Hepatocyte (in vitro differentiated cells): ENCODE measurements around the gene CCDC85C. TPM values are rescaled to one million over a fixed set of nuclear protein-coding genes. Genes with fewer than 3 reads are reported as not detected.

Source experiments
- DNase-seq: peaks from one replicate; pipeline ENCODE4 v3.0.0-alpha.2; 2016; ENCODE audit warnings: low spot score
- H2AFZ ChIP-seq: fragments of 200-600 bp; sonication (generic); 2 replicates; pipeline ENCODE4 v1.6.0; 2016; ENCODE audit warnings: antibody characterized with exemption, mild to moderate bottlenecking
- H3K27ac ChIP-seq: fragments of 200-600 bp; sonication (generic); 2 replicates; pipeline ENCODE4 v1.5.1; 2016; ENCODE audit warnings: mild to moderate bottlenecking
- H3K27me3 ChIP-seq: fragments of 200-600 bp; sonication (generic); 2 replicates; pipeline ENCODE4 v1.6.1; 2016
- H3K36me3 ChIP-seq: fragments of 200-600 bp; sonication (generic); replicated peaks from 2 replicates; pipeline ENCODE4 v1.5.1; 2016; ENCODE audit warnings: low read depth; ENCODE audit not compliant: insufficient read depth
- H3K4me1 ChIP-seq: fragments of 200-600 bp; sonication (generic); 2 replicates; pipeline ENCODE4 v1.5.1; 2016; ENCODE audit warnings: mild to moderate bottlenecking, moderate library complexity; ENCODE audit not compliant: insufficient read depth
- H3K4me2 ChIP-seq: fragments of 200-600 bp; sonication (generic); 2 replicates; pipeline ENCODE4 v1.6.0; 2016
- H3K4me3 ChIP-seq: fragments of 200-600 bp; sonication (generic); 2 replicates; pipeline ENCODE4 v1.5.1; 2016; ENCODE audit warnings: mild to moderate bottlenecking
- H3K79me2 ChIP-seq: fragments of 200-600 bp; sonication (generic); 2 replicates; pipeline ENCODE4 v1.6.0; 2017; ENCODE audit warnings: mild to moderate bottlenecking
- H3K9me2 ChIP-seq: fragments of 200-600 bp; sonication (generic); replicated peaks from 2 replicates; pipeline ENCODE4 v1.6.0; 2017; ENCODE audit warnings: mild to moderate bottlenecking; ENCODE audit not compliant: insufficient read depth
- H3K9me3 ChIP-seq: fragments of 200-600 bp; sonication (generic); 2 replicates; pipeline ENCODE4 v1.5.1; 2016; ENCODE audit warnings: low read depth, mild to moderate bottlenecking
- H4K20me1 ChIP-seq: fragments of 200-600 bp; sonication (generic); 2 replicates; pipeline ENCODE4 v1.6.0; 2016; ENCODE audit warnings: mild to moderate bottlenecking; ENCODE audit not compliant: insufficient read depth, poor library complexity, severe bottlenecking
- CTCF ChIP-seq: fragments of 200-600 bp; sonication (generic); IDR thresholded peaks from 2 replicates; pipeline ENCODE4 v1.5.1; 2016; ENCODE audit warnings: antibody characterized with exemption, mild to moderate bottlenecking; ENCODE audit not compliant: poor library complexity
- EZH2 ChIP-seq: fragments of 200-600 bp; sonication (generic); IDR thresholded peaks from 2 replicates; pipeline ENCODE4 v1.6.1; 2016; ENCODE audit warnings: antibody characterized with exemption, mild to moderate bottlenecking, borderline replicate concordance
- EZH2phosphoT487 ChIP-seq: fragments of 200-600 bp; sonication (generic); IDR thresholded peaks from one replicate; pipeline ENCODE4 v1.6.1; 2018; ENCODE audit warnings: antibody characterized with exemption, mild to moderate bottlenecking, low read depth, moderate library complexity; ENCODE audit not compliant: unreplicated experiment, severe bottlenecking
- WGBS: methylation state at CpG from one replicate; pipeline ENCODE4 v1.1.6; 2016; ENCODE audit warnings: low lambda C conversion rate; ENCODE audit errors: missing lambda C conversion rate; 5-methylcytosine and 5-hydroxymethylcytosine counted together
- polyA plus RNA-seq: library from polyadenylated mRNA; unstranded; fragments of >200 nt; fragmentation: Nextera tagmentation; extraction: Ambion mirVana; gene quantifications from 2 replicates; pipeline ENCODE4 v1.2.1, GENCODE V29; 2016
- total RNA-seq: library from RNA; depleted of rRNA; stranded (reverse); fragments of >200 nt; gene quantifications from 2 replicates; pipeline ENCODE4 v1.2.3, GENCODE V29; 2014

CCDC85C gene
- total and polyA plus RNA-seq, 2 experiments from 2014 or later, result 37.8 to 47.2 TPM

GRCh38 chr14:99466758-99467157 is 137.2 kb downstream of the CCDC85C start:
- Histone ChIP-seq H2AFZ (no peak overlapping the region), H3K4me3 (no peak overlapping the region), H3K4me1 (peaks cover 14% of the 10 kb centered on the region), H3K36me3 (no peaks in the 10 kb centered on the region), H3K9me2 (no peaks in the 10 kb centered on the region), H3K27me3 (no peaks in the 10 kb centered on the region), H3K9me3 (no peaks in the 10 kb centered on the region), H3K27ac (no peak overlapping the region), H3K4me2 (no peak overlapping the region), H4K20me1 (peaks cover 19% of the 10 kb centered on the region), H3K79me2 (peaks cover 86% of the 10 kb centered on the region)
- DNase-seq, result peak; percentile 29
- WGBS, result 61% methylated on average over 3 of the region's 3 CpGs
- no peak for TF ChIP-seq EZH2
- no peak for TF ChIP-seq CTCF
- TF ChIP-seq EZH2phosphoT487, result no peak

GRCh38 chr14:99465288-99465687 is 138.7 kb downstream of the CCDC85C start:
- H2AFZ ChIP-seq, result no peak overlapping the region
- peaks cover 71% of the 10 kb centered on the region for H3K79me2 ChIP-seq
- WGBS, result 95% methylated on average over 9 of the region's 9 CpGs
- H3K27ac ChIP-seq, result no peak overlapping the region
- H3K9me2 ChIP-seq, result no peaks in the 10 kb centered on the region
- no peak for DNase-seq
- no peaks in the 10 kb centered on the region for H3K9me3 ChIP-seq
- no peaks in the 10 kb centered on the region for H3K36me3 ChIP-seq
- peaks cover 13% of the 10 kb centered on the region for H4K20me1 ChIP-seq
- no peaks in the 10 kb centered on the region for H3K27me3 ChIP-seq
- H3K4me3 ChIP-seq, result no peak overlapping the region
- peaks cover 14% of the 10 kb centered on the region for H3K4me1 ChIP-seq
- TF ChIP-seq CTCF (no peak), EZH2 (no peak), EZH2phosphoT487 (no peak)
- no peak overlapping the region for H3K4me2 ChIP-seq

- H3K9me2 ChIP-seq, result no peaks in the 10 kb centered on the region
- H3K4me2 ChIP-seq, result no peak overlapping the region
- H3K9me3 ChIP-seq, result no peaks in the 10 kb centered on the region
- H4K20me1 ChIP-seq, result peaks cover 8% of the 10 kb centered on the region
- H3K27ac ChIP-seq, result no peak overlapping the region
- no peaks in the 10 kb centered on the region for H3K36me3 ChIP-seq
- no peak overlapping the region for H3K4me3 ChIP-seq
- WGBS, result 94% methylated on average over 4 of the region's 4 CpGs
- H3K27me3 ChIP-seq, result no peaks in the 10 kb centered on the region
- H3K4me1 ChIP-seq, result peaks cover 14% of the 10 kb centered on the region
- H3K79me2 ChIP-seq, result peaks cover 62% of the 10 kb centered on the region
- TF ChIP-seq CTCF (no peak), EZH2phosphoT487 (no peak), EZH2 (no peak)
- DNase-seq, result no peak
- no peak overlapping the region for H2AFZ ChIP-seq
Observed at GRCh38 chr14:99463974-99464373, 140.0 kb downstream of the CCDC85C start.

GRCh38 chr14:99462210-99462609 is 141.8 kb downstream of the CCDC85C start:
- TF ChIP-seq CTCF (no peak), EZH2 (no peak), EZH2phosphoT487 (no peak)
- no peak for DNase-seq
- Histone ChIP-seq H3K4me2 (no peak overlapping the region), H3K4me1 (peaks cover 8% of the 10 kb centered on the region), H3K36me3 (no peaks in the 10 kb centered on the region), H2AFZ (no peak overlapping the region), H3K9me3 (no peaks in the 10 kb centered on the region), H3K79me2 (peaks cover 47% of the 10 kb centered on the region), H3K27me3 (no peaks in the 10 kb centered on the region), H4K20me1 (peaks cover 4% of the 10 kb centered on the region), H3K4me3 (no peak overlapping the region), H3K9me2 (no peaks in the 10 kb centered on the region), H3K27ac (no peak overlapping the region)
- 72% methylated on average over 6 of the region's 6 CpGs for WGBS
